Head of caudate nucleus (tissue), 42 donors: ENCODE results near the gene HAPLN3.

Source experiments
- DNase-seq, 42 donors: peaks; one replicate each; pipeline versions ENCODE4 v3.0.0 to v3.0.0-alpha.2; 2020 to 2021; ENCODE audit warnings: mixed read lengths in 7 of 42
- intact Hi-C: fragments of 100-400 bp; cut with DNase I; formaldehyde crosslinking; loops from one replicate; pipeline ENCODE4 v1.15.0; 2022

Gene HAPLN3

DNA sequence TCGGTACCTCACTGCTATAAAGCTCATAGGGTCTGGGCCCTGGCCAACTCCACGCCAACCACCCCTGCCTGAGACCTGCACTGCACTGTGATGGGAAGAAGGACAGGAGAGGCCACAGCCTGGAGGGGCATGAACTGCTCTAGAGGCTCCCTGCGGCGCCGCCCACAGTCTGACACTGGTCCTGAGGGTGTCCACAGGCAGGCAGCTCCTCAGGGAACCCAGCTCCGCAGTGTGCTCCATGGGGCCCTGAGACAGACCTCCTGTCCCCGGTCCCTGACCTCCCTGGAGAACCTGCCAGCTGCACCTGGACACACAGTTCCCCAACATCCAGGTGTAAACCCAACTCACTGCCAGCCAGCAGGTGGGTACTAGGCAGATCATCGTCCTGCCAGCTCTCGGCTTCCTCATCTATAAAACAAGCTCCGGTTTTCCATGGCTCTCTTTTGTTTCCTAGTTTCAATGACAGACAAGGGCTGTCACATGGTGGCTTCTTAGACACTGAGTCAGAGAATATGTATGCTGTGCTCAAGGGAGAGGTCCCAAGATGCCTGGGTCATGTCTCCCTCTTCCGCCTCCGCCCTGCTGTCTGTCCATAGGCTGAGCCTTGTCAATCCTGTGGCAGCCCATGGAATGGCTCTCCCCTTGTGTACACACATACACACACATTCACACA is 5.1 kb upstream of the HAPLN3 start:
- intact Hi-C loops = no loop called here
- no peak for DNase-seq

DNA sequence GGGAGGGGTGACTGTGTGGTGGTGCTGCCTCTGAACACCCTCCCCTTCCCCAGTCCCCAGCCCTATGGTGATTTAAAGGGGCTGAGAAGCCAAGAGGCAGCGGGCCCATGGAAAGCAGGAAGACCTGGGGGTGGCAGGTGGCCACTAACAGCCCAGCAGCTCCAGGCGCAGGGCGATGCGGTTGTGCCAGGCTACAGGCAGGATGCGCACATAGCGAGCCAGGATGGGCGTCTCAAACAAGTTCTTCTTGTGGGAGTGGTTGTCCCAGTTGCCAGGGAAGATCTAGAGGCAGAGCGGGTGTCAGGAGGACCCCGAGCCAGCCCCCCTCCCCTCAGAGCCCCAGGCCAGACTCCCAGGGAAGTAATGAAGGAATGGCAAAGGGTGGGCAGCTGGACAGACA is 3.9 kb upstream of the HAPLN3 start:
- no peak for DNase-seq
- intact Hi-C loops = no loop called here

DNA sequence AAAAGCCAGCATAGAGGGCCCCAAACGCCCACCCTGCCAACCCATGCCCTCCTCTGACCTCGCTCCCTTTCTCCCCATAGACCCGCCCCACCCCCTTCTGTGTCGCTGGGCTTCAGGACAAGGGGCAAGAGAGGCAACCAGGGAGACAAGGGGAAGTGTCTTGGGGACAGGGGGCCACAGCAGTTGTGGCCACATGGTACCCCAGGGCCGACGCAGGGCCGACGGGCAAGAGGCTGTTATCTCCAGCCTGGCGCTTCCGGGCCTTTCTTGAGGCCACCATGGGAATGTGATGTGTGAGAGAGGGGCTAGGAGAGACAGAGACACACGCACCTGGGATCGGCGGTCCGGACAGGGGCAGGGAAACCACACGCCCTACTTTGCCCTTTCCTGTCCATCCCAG is 3.4 kb upstream of the HAPLN3 start:
- intact Hi-C loops = no loop called here
- no peak for DNase-seq

DNA sequence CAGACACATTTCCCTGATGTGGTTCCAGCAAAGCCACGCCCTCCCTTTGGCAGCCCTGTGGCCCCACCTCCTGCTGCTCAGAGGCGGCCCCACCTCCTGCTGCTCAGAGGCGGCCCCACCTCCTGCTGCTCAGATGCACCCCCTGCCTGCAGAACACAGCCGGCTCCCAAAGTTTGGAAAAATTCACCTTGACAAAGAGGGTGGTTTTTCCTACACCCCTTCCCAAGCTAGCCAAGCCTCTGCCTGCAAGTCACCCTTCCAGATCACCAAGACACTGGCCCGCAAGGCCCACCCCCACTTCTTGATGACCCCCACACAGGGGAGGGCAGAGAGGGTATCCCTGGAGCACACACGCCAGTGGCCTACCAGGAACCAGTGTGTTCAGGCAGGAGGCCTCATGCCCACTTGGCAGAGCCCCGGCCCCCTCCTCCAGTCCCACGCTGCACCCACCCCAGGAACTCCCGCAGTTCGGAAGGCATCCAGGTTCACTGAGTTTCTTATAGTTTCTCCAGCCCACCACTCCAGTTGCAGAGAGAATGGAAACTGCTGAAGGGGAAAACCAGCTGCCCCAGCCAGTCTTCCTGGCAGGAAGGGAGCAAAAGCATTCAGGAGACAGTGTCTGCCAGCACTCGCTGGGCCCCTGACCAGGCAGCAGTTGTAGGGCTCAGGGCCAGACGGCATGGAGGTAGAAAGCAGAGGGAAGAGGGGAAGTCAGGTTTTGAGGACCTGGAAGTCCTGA is 2.3 kb upstream of the HAPLN3 start:
- peak; percentile 40 to 97 (median 80) for DNase-seq
- intact Hi-C loops = no loop called here

DNA sequence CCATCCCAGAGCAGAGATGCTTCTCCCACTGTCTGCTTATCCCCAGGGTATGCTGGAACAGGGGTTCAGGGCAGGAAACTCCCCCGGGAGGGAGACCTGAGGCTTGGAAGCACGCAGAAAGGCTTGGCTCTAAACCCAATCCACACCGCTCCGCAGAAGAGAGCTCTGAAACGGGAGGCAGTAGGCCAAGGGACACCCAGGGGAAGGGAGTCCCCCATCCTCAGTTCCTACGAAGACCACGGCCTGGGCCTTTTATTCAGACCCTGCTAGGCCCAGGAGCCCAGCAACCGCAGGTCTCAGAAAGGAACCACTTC is 1.8 kb upstream of the HAPLN3 start:
- DNase-seq = no peak
- intact Hi-C loops = no loop called here

DNA sequence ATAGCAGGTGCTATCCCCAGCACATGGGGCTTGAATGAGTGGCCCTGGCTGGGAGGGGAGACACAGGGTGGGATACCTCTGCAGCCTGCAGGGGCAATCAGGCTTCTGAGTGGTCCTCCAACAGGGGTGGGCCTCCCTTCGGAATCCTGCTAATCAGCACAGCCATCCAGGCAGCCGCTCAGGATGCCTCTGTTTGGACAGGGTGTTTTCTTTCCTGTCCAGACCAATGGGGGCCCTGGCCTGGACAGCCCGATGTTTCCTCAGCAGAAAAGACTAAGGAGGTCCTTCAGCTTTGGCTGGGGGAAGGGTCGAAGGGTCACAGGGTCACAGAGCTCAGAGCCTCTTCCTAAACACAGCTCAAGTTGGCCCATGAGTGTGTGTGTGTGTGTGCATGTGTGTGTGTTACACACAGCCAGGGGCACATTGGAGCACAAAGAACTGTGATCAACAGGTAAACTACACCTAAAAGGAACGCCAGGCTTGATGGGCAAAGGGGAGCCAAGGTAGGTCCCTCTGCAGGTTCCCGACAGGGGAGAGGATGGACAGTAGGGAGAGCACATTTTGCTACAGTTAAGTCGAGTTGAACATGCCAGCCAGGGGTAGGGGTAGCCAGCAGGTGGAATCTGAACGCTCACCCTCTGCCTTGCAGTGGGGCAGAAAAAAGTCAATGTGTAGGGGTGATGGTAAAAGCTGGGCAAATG is 1.1 kb upstream of the HAPLN3 start:
- no peak for DNase-seq
- intact Hi-C loops = no loop called here

DNA sequence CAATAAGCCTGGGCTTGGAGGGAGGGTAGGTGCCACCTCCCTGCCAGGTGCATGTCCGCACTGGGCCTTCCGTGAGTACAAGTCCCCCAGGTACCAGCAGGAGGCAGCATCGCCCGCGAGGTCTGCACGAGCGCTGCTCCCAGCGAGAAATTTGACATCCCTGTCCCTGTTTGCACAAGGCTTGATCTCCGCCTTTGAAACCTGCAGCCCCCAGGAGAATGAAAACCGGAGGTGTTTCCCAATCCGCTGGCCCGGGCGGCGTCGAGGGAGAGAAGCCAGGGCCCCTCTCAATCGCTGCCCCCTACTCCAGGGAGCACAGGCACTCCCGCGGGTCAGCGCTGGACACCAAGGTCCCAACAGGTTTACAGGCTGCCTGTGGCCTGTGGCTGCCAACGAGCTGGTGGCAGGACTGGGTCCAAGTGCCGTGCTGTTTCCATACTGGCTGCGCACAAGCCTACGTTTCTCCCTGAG is 961 bp downstream of the HAPLN3 start:
- peak in 34 of 42 donors; percentile 22 to 76 (median 55) for DNase-seq
- intact Hi-C loops = no loop called here

DNA sequence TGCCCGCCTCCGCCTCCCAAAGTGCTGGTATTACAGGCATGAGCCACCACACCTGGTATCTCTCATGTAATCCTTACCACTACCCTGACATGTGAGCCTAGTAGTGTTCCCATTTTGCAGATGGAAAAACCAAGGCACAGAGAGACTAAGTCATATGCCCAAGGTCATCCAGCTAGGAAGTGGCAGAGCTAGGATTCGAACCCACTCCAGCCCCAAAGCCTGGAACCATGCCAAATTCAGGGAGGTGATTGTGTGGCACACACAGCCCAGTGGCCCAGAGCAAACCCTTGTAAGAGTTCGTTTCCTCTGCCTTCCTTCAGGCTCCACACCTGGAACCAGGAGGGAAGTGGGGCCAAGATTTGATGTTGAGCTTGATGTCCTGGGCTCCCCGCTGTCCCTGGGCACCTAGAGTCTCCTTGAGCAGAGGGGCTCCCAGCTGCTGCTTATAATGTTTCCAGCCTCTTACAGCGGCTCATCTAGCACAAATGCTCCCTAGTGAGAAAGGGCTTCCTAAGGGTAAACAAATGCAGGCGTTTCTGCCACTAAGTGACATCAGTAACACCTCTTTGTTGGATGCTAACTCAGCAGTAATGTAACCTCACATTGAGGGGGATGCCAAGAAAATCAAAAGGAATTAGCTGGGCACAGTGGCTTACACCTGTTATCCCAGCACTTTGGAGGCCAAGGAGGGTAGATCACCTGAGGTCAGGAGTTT is 3.6 kb downstream of the HAPLN3 start:
- intact Hi-C loops = no loop called here
- no peak for DNase-seq

DNA sequence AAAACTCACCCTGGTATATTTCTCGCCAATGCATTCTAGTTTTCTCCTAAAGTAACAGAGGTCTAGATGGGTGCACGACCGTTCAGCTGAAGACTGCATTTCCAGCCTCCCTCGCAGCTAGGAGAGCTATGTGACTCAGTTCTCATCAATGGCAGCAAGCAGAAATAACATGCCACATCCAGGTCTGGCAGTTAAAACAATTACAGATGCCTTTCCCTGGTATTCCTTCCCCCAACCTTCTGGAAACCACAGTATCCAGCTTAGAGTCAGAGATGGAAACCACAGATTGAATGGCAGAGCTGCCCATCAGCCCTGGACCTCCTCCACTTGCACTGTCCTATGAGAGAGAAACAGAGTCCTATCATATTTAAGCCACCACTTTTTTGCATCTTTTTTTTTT is 4.8 kb downstream of the HAPLN3 start:
- peak in 4 of 42 donors; percentile 33 to 50 (median 42) for DNase-seq
- intact Hi-C loops = no loop called here

DNA sequence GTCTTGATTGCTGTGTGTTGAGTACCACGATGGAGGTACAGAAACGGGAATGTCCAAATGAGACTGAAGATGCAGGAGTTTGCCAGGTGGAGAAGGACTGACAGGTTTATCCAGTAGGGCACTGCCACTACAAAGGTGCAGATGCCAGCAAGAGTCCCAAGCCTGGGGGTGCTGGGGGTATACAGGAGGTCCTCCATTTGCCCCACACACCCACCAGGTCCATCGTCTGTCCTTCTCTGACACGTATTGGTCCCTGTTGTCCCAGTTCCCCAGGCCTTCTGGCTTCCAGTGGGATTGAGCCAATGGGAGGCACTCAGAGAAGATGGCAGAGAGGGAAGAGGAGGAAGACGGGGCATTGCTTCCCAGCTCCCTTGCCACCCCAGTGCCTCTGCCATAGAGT is 6.6 kb downstream of the HAPLN3 start:
- DNase-seq = no peak
- intact Hi-C loops = no loop called here

DNA sequence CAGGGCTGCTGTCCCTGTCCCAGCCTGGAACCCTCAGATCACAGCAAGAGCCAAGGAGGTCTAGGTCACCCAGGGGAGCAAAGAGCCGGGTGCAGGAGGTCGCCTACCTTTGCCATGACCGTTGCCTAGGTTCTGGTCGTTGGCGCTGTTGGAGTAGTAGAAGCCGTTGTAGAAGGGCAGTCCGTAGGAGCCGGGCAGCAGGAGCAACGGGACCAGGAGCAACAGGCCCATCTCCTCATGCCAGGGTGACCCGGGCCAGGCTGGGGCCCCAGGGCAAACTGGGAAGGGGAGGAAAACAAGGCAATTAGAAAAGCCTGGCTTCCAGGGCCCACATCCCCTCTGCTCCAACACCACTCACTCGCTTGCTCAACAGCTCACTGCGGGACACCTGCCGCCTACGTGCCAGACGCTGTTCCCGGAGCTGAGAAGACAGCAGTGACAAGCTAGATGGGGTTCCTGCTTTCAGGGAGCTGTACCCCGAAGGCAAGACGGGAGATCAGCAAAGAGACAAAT is 8.2 kb downstream of the HAPLN3 start:
- intact Hi-C loops = no loop called here
- DNase-seq = peak in 10 of 42 donors; percentile 13 to 49 (median 36)

DNA sequence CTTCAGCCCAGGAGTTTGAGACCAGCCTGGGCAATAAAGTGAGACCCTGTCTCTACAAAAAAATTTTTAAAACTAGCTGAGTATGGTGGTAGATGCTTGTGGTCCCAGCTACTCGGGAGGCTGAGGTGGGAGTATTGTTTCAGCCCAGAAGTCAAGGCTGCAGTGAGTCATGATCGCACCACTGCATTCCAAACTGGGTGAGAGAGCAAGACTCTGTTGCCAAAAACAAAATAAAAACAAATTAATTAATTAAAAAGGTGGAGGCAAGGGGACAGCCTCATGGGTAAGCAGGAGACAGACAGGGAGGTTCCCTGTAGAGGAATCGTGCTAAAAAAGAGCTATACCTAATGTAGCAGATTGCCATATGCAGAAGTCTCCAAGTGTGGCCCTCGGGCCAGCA is 12.6 kb downstream of the HAPLN3 start:
- intact Hi-C loops = no loop called here
- DNase-seq = no peak

DNA sequence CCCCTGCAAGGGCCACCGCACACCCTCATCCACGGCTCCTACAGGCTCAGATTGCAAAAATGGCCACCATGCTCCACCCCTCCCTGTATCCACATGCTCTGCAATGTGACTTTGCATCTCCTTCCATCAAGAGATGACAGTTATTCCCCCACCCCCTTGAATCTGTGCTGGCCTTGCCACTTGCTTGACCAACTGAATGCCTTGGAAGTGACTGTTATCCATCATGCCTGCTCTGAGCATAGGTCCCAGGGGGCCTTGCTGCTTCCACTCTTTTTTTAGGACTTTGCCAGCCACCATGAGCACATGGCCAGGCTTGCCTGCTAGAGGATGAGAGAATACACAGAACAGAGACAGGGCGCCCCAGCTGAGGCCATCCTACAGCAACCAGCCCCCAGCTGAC is 13.6 kb downstream of the HAPLN3 start:
- intact Hi-C loops = no loop called here
- DNase-seq = no peak

DNA sequence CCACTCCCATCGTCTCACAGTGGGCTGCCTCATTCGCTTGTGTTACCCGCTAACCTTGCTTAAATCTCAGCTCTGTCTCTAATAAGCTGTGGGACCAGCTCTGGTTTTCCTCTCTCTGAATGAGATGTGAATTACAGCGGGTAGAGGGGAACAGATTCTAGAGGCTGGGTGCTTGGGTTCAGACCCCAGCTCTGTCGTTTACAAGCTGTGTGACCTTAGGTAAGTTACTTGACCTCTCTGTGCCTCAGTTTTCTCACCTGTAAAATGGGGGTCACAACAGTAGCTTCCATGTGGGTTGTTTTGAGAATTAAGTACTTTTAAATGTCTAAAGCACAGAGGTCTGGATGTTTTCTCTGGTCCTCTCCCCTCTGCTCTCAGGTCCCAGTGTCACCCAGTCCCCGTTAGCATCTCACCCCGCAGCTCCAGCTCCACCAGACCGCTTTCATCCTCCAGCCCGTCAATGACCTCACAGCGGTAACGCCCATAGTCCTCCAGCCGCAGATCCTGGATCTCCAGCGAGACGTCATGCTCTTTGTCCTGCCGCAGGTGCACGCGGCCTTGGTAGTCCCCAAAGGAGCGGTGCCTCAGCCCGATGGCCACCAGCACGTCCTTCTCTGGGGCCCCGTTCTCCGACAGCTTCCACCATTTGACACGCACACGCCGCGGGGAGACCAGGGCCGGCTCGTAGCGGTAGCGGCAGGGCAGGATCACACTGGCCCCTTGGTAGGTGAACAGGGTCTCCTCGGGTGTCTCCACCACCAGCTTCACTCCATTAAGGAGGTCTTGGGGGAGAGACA is 14.2 kb downstream of the HAPLN3 start:
- intact Hi-C loops = no loop called here
- DNase-seq = no peak

DNA sequence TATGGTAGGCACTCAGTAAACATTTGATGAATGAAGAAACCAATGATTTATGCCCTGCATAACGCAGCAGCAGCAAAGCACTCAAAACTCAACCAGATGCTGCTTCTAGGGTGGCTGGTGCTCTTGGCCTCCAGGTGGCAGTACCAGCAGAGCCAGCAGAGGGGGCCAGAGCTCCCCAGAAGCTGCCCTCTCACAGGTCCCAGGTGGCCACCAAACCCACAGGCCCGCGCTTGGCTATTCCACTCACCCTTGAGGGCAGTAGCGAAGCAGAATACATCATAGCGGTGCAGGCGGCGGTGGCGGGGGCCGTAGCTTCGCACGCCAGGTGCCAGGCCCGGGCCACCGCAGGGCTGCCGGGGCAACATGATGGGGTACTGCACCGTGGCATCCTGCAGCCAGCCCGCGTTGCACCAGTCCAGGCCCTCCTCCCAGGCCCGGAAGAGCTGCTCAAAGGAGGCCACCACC is 16.6 kb downstream of the HAPLN3 start:
- DNase-seq = peak in 26 of 42 donors; percentile 14 to 51 (median 26)
- intact Hi-C loops = no loop called here

DNA sequence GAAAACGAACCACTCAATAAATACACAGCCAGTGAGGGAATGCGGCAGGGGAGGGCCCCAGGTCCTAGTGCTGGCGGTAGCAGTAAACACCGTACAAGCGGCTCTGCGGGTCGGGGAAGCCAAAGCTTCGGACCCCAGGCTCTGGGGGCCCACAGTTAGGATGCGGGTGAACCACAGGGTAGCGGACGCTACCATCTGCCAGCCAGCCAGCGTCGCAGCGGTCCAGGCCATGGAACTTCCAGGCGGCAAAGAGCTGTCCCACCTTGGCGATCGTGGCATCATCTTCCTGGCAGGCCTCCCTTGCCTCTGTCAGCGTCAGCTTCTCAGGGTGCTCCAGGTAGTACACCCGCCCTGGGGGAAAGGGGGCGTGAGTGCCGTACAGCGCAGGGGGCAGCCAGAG is 17.4 kb downstream of the HAPLN3 start:
- no peak for DNase-seq
- intact Hi-C loops = no loop called here

DNA sequence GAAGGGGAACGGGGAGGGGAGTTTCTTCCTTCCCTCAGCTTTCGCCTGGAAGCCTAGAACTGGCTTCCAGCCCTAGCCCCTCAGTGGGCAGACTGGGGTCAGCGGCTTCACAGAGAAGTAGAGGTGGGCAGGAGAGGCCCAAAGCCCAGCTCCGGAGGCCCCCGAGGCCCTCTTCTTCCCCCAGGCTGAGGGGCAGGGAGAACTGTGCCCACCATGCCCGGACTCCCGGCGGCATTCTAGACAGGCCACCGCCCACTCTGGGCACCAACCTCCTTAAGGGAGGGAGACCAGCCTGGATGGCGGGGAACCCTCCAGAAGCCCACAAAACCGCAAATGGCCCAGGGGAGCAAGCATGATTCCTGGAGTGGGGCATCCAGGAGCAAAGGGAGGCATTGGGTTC is 17.9 kb downstream of the HAPLN3 start:
- DNase-seq = no peak

DNA sequence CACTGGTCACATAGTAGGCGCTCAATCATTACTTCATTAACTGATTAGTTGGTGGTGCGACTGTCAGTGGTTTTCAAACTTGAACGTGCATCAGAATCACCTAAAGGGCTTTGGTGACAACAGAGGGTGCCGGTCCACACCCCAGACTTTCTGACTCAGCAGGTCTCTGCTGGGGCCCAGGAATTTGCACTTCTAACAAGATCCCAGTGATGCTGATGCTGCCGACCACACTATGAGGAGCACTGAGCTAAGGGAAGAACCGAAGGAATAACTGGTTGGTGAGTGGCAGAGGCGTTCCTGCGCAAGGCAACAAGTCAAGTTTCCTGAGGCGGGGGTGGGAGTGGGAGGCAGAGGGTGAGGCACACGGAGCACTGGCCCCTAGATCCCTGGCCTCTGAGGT is 18.8 kb downstream of the HAPLN3 start:
- intact Hi-C loops = no loop called here

More for the DNA sequence above, 17.9 kb downstream of the HAPLN3 start:
- intact Hi-C loops = no loop called here

DNA sequence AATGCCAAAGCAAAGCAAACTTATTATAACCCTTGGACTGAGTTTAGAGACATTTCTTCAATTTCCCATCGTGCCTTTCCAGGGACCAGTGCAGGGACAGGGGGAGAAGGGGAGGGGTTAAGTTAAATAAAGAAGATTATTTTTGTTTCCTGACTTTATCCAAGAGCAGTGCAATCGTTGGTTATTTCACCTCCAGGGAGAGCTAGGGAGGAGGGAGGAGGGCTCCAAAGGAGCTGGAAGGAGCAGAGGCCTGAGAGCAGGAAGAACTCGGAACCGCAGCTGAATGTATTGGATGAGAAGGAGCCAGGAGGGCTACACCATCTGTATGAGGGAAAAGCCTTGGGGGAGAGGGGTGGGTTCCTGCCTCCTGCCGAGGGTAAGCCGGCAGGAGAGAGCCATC is 20.7 kb downstream of the HAPLN3 start:
- intact Hi-C loops = no loop called here
- DNase-seq = no peak

More for the DNA sequence above, 18.8 kb downstream of the HAPLN3 start:
- no peak for DNase-seq
